Measurements from ENCODE around the gene LRRC32. TPM values are rescaled to one million over a fixed set of nuclear protein-coding genes. Genes with fewer than 3 reads are reported as not detected.

LRRC32 gene
- total RNA-seq, 1 experiment from 2014 or later: 1.3 TPM

GRCh38 chr11:76684516-76684915 lies 14.0 kb upstream of the LRRC32 start:
- in situ Hi-C loops (cut with HindIII; ENCODE audit: low pct_unique_long_range_greater_than_20kb, low sequenced_read_pairs): no loop called here
- no peak for DNase-seq (ENCODE audit: low read depth)

GRCh38 chr11:76683161-76684095 lies 12.9 kb upstream of the LRRC32 start:
- in situ Hi-C loops (cut with HindIII; ENCODE audit: low pct_unique_long_range_greater_than_20kb, low sequenced_read_pairs): no loop called here

DNA sequence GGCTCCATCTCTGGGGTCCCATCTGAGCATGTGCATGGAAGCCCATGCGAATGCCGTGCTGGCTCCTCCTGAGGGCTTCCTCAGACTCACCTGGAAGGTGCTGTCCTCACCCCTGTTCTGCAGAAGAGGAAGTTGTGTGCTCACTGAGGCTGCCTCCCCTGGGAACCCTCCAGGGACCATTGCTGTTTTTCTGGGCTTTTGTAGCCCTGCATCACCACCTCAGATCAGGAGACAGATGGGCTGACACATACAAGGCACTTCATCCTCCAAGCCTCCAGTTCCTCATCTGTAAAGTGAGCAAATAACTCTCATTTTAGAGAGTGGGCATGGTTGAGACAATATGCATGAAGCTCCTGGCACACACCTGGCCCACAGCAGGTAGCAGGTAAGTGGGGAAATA lies 12.1 kb upstream of the LRRC32 start:
- DNase-seq (ENCODE audit: low read depth): no peak
- in situ Hi-C loops (cut with HindIII; ENCODE audit: low pct_unique_long_range_greater_than_20kb, low sequenced_read_pairs): no loop called here

More at GRCh38 chr11:76683161-76684095, 12.9 kb upstream of the LRRC32 start:
- DNase-seq (ENCODE audit: low read depth): no peak

- no peak for DNase-seq (ENCODE audit: low read depth)
- in situ Hi-C loops (cut with HindIII; ENCODE audit: low pct_unique_long_range_greater_than_20kb, low sequenced_read_pairs): no loop called here
These were observed 11.6 kb upstream of the LRRC32 start for GRCh38 chr11:76682106-76682505.

DNA sequence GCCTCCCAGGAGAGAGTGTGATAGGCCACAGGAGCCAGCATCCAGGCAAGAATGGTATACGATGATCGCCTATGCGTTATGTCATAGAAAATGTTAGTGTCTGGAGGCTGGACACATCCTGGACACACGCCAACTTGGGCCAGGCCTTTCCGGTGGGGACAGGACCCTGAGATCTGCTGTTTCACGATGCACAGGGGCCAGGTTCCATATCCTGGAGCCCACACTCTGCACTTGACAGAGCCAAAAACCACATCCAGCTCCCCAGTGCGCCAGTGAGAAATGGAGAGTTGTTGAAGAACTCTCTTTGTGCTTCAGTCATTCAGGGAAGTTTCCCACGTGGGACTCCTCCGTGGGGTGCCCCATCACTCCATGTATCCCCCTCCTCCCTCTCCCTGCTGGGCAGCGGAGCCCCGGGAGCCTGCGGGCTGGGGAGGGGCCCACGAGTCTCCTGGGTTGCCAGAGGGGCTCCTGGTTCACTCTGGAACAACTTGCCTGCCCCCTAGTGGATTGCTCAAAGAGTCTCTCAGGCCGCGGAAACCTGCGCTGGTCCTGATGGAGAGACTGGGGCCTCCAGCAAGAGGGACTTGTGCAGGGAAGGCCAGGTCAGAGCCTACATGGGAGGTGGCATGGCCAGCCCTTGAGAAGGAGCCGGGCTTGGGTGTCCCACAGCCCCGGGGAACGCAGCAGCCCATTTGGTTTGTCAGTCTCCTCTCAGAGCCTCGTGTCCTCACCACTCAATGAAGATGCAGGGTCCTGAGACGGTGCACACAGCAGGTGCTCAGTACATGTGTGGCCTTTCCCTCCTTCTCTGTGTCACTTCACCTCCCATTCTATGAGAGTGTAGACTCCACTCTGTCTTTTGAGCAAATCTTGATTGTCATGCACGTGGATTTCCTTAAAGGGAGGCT lies 10.2 kb upstream of the LRRC32 start:
- peak; percentile 34 for DNase-seq (ENCODE audit: low read depth)
- in situ Hi-C loops (cut with HindIII; ENCODE audit: low pct_unique_long_range_greater_than_20kb, low sequenced_read_pairs): no loop called here

DNA sequence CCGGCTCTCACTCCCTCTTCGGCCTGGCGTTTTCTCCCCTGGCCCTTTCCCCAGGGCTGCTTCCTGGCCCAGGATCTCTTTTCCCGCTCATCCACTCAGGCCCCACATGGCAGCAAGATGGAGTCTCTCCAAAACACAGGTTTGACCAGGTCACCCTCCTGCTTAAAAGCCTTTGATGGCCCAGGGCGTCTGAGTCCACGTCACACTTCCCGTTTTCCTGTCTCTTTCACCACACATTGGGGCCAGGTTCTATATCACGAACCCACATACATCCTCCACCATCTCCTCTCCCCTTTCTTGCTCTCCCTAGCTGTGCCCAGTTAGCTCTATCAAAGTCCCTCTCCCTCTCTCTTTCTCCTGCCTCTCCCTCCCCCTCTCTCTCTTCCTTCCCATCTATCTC lies 7.8 kb upstream of the LRRC32 start:
- in situ Hi-C loops (cut with HindIII; ENCODE audit: low pct_unique_long_range_greater_than_20kb, low sequenced_read_pairs): no loop called here

GRCh38 chr11:76677458-76677765 lies 6.9 kb upstream of the LRRC32 start:
- in situ Hi-C loops (cut with HindIII; ENCODE audit: low pct_unique_long_range_greater_than_20kb, low sequenced_read_pairs): no loop called here
- DNase-seq (ENCODE audit: low read depth): no peak

More for the DNA sequence above, 7.8 kb upstream of the LRRC32 start:
- DNase-seq (ENCODE audit: low read depth): no peak

- DNase-seq (ENCODE audit: low read depth): no peak
- in situ Hi-C loops (cut with HindIII; ENCODE audit: low pct_unique_long_range_greater_than_20kb, low sequenced_read_pairs): no loop called here
These were observed 6.3 kb upstream of the LRRC32 start for GRCh38 chr11:76676636-76677457.

GRCh38 chr11:76674517-76675400 lies 4.2 kb upstream of the LRRC32 start:
- DNase-seq (ENCODE audit: low read depth): peak; percentile 67

GRCh38 chr11:76673176-76674142 lies 2.9 kb upstream of the LRRC32 start:
- no peak for DNase-seq (ENCODE audit: low read depth)
- in situ Hi-C loops (cut with HindIII; ENCODE audit: low pct_unique_long_range_greater_than_20kb, low sequenced_read_pairs): no loop called here

More at GRCh38 chr11:76674517-76675400, 4.2 kb upstream of the LRRC32 start:
- in situ Hi-C loops (cut with HindIII; ENCODE audit: low pct_unique_long_range_greater_than_20kb, low sequenced_read_pairs): no loop called here

DNA sequence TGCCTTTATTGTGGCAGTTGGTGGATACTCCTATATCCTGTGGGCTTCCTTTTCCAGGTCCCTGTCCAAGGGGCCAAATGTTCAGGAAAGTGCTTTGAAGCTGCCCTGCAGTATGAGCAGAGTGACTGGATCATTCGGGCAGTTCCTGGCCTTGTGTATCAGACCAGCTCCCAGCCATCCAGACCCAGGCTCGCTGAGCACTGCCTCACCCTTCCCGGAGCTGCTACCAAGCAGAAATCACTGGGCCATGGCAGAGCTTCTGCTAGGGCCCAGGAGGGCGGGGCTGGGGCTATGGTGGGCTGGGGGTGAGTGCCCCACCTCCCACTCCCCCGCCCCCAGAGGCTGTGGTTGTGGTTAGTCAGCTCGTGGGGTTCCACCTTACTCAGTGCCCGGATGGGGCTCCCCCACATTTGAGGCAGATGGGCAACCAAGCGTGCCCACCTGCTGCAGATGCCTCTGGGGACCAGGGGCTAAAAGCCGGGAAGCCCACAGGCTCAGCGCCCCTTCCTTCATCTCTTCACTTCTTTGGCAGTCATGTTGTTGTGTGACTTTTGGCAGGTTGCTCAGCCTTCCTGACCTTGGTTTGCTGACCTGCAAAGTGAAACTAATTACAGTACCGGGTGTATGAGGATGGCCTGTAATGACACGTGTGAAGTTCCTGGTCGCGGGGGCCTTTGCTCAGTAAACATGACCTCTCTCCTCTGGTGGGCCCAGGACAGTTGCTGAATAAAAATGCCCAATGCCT lies 2.1 kb upstream of the LRRC32 start:
- DNase-seq (ENCODE audit: low read depth): peak; percentile 35
- in situ Hi-C loops (cut with HindIII; ENCODE audit: low pct_unique_long_range_greater_than_20kb, low sequenced_read_pairs): no loop called here

DNA sequence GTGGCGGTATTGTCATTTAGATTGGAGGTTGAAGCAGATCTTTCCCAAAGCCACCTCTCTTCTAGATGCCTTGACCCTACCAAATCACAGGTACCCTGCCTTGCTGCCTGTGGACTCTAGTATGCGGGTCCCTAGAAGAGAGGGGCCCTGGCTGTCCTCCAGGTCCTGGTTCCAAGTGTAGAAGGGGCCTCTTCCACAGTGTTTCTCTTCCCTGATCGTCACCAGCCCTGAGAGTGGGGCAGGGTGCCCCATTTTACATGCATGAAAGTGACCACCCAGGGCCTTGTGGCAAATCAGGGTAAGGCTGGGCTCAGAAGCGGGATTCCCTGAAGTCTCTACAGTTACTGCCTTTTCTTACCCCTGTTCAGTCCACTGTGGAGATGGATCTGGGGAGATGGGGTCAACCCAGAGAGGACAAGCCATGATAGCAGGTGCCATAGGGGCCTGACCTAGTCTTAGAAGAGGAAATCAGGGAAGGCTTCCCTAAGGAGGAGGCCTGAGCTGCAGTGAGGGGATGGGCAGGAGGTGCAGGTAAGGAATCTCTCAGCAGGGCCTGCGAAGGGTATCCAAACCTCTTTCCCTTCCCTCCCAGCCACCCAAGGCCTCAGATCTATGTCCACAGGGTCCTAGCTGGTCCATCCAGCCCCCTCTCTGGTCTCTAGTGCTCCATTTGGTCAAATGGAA lies 1.2 kb upstream of the LRRC32 start:
- no peak for DNase-seq (ENCODE audit: low read depth)
- in situ Hi-C loops (cut with HindIII; ENCODE audit: low pct_unique_long_range_greater_than_20kb, low sequenced_read_pairs): no loop called here

DNA sequence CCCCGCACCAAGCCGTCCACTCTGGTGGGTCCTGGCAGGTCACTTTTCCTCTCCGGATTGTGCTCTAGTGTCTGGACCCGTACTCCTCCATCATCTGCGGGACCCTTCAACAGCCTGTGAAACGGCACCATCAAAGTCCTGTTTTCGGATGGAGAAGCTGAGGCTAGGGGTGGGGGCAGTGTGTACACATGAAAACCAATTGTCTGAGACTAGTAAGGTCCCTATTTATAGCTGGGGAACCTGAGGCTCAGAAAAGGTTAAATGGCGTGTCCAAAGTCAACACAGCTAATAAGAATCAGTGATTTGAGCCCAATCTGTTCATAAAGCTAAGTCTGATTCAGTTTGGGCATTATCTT lies 668 bp upstream of the LRRC32 start:
- in situ Hi-C loops (cut with HindIII; ENCODE audit: low pct_unique_long_range_greater_than_20kb, low sequenced_read_pairs): no loop called here

GRCh38 chr11:76669901-76670484 lies 554 bp downstream of the LRRC32 start:
- DNase-seq (ENCODE audit: low read depth): no peak
- in situ Hi-C loops (cut with HindIII; ENCODE audit: low pct_unique_long_range_greater_than_20kb, low sequenced_read_pairs): no loop called here

More for the DNA sequence above, 668 bp upstream of the LRRC32 start:
- no peak for DNase-seq (ENCODE audit: low read depth)
